ENCODE measurements around the gene C2CD4B.

The C2CD4B gene

GRCh38 chr15:62118520-62119226 is 46.4 kb downstream of the C2CD4B start:
- no peak for DNase-seq

GRCh38 chr15:62115847-62116246 is 49.2 kb downstream of the C2CD4B start:
- DNase-seq, result no peak
